G401.6 (cell line): ENCODE results near the gene DYNLT2B.
A peak's percentile ranks its signal among the peaks of the same experiment; 100 is the strongest.
"Not testable (repeated sequence)": the region's sequence is repeated elsewhere in the genome, so short reads cannot be mapped to it uniquely, and the experiment has no call there.

Source experiments
- FAIRE-seq: peaks from 2 replicates; lab custom pipeline; 2012; peaks lifted over from hg19 to GRCh38; lab: Jason Lieb, UNC

Gene DYNLT2B

DNA sequence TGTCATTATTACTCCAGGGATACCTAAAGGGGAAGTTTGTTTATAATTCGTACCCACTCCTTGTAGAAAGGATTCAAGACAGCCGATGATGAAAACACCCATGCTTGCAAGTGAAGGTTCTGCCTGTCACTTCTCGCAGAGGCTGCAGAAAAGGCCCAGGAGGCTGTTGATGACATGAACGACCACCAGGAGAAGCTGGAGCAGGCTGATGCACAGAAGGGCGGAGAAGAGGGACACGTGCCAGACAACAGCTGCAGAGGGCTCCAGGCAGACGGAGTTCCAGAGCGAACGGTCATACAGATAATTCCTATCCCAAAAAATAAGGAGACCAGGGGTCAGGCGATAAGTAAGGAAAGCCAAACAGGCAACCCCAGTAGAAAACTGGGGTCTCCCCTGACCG, 5.7 kb upstream of the DYNLT2B start:
- FAIRE-seq, result no peak

DNA sequence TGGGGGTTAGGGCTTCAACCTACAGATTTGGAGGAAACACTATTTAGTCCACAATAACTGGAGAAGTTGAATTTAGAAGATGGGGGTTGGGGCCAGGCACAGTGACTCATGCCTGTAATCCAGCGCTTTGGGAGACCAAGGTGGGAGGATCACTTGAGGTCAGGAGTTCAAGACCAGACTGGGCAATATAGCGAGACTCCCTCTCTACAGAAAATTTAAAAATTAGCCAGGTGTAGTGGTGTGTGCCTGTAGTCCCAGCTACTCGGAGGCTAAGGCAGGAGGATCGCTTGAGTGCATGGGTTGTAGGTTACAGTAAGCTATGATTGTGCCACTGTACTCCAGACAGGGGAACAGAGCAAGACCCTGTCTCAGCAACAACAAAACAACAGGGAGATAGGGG, 5.0 kb upstream of the DYNLT2B start:
- FAIRE-seq, result no peak

DNA sequence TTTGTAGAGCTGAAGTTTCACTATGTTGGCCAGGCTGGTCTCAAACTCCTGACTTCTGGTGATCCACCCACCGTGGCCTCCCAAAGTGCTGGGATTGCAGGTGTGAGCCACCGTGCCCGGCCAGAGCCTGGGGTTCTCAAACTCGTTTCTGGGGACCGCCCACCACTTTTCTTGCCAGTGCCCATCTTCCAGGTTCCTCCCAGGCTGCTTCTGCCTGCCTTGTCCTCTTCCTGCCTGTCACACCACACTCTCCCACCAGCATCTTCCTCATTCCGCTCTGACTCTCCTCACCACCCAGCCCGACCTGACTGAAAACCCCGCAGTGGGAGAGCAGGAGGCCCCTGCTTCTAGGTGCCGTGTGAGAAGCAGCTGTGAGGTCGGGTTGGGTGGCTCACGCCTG, 3.1 kb upstream of the DYNLT2B start:
- FAIRE-seq, result no peak

DNA sequence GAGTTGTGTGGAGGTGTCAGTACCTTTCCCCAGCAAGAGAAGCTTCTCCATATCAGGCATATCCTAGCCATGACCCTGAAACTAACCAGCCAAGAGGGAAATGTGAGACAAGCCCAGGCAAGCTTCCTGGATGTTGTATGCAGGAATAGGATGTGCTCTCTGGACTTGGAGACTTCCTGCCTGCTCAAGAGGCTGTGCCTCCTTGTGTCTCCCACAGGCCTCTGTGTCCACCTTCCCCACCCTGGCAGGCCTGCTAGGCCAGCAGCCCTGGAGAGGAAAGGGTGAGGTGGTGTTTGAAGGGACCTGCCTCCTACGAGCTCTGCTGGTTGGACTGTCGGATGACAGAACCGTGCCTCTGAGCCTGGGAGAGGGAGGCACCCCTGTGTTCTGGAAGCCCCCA, 2.1 kb upstream of the DYNLT2B start:
- FAIRE-seq, result no peak

DNA sequence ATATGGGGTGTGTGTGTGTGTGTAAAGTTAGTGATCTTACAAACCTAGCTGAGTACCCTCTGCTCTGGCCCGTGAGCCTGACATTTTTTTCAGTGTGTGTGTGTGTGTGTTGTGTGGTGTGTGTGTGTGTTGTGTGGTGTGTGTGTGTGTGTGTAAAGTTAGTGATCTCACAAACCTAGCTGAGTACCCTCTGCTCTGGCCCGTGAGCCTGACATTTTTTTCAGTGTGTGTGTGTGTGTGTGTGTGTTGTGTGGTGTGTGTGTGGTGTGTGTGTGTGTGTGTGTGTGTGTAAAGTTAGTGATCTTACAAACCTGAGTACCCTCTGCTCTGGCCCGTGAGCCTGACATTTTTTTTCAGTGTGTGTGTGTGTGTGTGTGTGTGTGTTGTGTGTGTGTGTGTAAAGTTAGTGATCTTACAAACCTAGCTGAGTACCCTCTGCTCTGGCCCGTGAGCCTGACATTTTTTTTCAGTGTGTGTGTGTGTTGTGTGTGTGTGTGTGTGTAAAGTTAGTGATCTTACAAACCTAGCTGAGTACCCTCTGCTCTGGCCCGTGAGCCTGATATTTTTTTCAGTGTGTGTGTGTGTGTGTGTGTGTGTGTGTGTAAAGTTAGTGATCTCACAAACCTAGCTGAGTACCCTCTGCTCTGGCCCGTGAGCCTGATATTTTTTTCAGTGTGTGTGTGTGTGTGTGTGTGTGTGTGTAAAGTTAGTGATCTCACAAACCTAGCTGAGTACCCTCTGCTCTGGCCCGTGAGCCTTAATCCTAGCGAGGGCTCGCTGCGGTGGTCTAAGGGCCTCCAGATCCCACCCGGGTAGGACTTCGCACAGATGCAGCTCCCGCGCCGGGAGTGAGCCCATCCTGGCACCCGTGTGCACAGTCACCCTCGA, 997 bp downstream of the DYNLT2B start:
- not testable (repeated sequence) for FAIRE-seq

DNA sequence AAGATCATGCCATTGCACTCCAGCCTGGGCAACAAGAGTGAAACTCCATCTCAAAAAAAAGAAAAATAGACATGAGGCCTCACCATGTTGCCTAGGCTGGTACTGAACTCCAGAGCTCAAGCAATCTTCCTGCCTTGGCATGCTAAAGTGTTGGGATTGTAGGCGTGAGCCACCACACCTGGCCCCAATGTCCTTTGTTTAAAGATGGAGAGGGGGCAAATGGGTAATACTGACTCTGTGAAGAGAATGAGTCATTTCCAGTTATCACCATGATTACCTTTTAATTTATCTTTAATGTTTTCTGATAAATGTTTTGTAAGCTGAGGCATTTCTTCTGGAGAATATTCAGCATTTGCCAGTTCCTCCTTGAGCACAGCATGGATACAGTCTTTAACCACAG, 2.2 kb downstream of the DYNLT2B start:
- FAIRE-seq, result no peak

DNA sequence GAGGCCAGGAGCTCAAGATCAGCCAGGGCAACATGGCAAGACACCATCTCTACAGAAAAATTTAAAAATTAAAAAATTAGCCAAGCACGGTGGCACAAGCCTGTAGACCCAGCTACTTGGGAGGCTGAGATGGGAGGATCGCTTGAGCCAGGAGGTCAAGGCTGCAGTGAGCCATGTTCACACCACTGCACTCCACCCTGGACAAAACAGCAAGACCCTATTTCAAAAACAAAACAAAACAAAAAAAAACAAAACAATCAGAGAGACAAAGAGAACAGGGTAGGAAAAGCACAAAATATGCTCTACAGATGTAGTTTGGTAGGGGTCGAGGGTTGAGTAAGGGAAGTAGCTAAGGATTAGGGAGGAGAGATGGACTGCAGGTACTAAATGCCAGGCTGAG, 3.4 kb downstream of the DYNLT2B start:
- FAIRE-seq, result no peak

DNA sequence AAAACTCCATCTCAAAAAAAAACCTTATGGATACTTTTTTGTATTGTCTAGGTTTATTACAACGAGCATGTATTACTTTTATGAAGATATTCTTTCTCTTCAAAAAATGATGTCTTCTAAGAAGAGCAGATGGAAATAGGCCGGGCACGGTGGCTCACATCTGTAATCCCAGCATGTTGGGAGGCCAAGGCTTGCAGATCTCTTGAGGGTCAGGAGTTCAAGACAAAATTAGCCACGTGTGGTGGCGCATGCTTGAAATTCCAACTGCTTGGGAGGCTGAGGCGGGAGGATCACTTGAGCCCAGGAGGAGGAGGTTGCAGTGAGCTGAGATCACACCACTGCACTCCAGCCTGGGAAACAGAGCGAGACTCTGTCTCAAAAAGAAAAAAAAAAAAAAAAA, 4.0 kb downstream of the DYNLT2B start:
- FAIRE-seq, result not testable (repeated sequence)

DNA sequence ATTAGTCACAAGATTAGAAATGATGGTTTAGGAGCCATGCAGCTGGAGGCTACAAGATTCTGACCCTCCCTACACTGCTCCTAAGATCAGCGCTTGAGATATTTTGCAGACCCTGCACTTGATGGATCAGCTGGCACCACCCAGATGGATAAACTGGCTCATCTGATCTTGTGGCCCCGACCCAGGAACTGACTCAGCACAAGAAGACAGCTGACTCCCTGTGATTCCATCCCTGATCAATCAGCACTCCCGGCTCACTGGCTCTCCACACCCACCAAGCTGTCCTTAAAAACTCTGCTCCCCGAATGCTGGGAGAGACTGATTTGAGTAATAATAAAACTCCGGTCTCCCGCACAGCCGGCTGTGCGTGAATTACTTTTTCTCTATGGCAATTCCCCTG, 15.1 kb downstream of the DYNLT2B start:
- not testable (repeated sequence) for FAIRE-seq

DNA sequence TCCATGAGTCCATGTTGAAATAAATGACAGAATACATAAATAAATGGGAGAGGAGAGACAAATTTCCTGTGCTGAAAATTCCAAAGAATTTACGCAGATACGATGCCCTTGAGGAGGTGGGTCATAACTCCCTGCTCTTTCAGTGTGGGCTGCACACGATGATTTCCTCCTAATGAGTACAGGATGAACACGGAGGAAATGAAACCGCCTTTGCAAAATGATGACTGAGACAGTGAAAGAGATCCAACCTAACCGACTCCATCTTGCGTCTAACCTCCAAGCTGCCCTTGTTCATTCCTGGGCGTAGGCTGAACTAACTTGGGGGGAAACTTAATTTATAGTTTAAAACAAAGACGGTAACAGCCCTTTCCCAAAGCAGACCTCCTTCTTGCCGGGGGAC, 15.5 kb downstream of the DYNLT2B start:
- not testable (repeated sequence) for FAIRE-seq

DNA sequence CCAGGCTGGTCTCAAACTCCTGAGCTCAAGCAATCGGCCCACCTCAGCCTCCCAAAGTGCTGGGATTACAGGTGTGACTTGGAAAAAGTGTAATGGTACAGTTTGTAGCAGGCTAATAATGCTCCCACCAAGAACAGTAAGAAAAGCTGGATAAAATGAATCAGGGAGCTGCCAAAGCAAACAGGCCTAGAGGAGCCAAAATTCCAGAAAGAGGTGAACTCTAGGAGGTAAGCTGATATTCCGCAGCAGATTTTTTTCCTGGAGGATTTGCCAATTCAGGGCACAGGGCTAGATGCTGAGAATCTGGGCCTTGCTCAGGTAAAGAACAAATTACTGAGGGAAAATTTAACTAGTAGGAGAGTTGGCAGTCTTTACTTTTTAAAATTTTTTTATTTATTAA, 19.5 kb downstream of the DYNLT2B start:
- FAIRE-seq, result no peak

DNA sequence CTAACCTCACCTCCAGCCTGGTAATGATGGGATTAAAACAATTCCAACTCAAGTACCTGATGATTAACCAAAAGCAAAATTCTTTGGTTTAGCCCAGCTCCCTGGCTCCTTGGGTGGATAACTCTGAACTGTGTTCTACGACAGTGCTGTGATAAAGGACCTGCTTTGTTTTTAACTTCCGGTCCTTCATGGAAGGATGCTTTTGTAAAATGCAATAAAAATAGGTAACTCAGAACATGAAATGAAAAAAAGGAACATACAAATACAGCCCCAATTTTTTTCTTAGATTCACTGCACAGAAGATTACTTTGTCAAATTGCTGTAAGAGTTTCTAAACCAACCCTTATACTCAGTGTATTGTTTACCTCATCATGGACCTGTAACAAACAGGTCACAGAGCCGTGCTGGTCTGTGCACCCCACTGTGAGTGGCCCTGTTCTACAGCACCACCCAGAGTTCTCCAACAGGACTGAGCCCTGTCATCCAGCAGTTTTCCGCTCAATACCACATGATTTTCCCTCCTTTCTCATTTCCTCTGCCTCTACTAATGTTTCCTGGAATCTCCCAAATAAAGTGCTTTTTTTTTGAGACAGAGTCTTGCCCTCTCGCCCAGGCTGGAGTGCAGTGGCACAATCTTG, 25.6 kb downstream of the DYNLT2B start:
- no peak for FAIRE-seq

DNA sequence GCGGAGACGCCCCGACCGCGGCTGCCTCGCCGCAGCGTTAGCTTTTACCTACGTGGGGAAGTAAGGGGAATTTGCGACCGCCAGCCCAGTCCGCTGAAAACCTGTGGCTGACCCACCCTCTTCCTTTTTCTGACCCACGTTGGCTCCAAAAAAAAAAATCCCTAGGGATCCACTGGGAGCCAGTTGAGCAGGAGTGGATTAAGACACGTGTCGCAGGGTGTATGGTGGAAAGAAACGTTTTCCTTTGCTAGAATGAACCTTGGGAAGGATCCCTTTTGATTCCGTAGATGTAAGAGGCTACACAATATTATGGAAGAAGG, 29.9 kb downstream of the DYNLT2B start:
- no peak for FAIRE-seq

DNA sequence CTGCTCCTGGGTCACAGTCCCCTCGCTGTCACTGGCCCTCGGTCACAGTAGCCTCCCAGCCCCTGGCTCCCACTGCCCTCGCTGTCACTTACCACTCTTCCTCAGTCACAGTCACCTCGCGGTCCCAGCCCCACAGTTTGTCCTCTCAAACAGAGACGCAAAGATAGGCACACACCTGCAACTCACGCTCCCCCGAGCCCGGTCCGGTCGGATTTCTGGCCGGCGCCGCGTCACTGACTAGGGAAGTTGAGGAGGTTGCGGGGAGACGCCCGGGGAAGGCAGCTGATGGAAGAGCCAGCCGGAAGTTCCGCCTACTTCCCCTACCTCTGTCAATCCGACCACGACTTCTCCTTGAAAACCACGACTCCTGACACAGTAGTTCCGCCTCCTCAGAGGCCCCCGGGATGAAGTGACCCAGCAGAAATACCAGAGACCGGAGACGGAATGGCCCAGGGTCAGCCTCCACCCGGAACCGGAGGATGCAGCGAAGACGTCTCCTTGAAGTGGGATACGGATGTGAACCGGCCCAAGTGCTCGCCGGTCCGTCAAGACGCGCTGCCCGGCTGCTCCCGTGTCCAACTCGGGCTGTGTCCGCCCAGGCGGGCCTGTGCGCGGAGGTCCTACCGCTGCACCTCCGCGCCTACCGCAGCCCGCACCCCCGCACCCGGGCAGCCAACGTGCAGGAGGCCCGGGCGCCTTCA, 30.4 kb downstream of the DYNLT2B start, which contains the start of gene PCYT1A:
Gene PCYT1A, minus strand, starts transcription at position 287 of the 701 bp plus-strand sequence. CDS start 17,195 bp downstream, outside the sequence.
- peak; percentile 92 for FAIRE-seq

DNA sequence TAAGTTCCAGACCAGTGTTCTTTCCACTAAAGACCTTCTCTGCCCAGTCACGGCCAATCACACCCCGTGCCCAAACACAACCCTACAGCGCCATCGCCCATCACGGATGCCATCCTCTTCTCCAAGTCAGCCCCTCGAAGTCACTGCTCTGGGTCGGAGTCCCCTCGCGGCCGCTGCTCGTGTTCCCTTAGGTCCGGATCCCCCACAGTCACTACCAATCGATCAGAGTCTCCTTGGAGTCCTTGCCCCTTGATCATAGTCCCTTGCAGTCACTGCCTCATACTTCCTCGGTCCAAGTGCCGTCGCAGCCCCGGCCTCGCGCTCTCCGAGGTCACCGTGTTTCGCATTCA, 31.0 kb downstream of the DYNLT2B start:
- FAIRE-seq, result no peak

DNA sequence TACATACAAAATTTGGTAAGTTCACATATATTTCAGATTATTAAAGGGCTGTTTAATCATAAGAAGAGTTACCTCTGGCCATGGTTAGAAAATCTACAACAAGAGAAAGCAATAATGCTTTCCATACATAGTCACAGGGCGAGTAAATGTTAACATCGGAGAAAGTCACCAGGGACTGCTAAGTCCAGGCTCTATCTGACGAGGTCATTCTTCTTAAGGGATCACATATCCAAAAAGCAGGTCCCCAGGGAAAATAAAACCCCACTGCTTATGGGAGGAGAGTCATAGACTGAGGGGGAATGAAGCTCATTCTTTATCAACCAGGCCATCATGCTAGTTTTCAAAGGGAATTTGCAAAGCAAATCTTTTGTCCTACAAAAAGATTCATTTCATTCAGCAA, 33.6 kb downstream of the DYNLT2B start:
- FAIRE-seq, result no peak

DNA sequence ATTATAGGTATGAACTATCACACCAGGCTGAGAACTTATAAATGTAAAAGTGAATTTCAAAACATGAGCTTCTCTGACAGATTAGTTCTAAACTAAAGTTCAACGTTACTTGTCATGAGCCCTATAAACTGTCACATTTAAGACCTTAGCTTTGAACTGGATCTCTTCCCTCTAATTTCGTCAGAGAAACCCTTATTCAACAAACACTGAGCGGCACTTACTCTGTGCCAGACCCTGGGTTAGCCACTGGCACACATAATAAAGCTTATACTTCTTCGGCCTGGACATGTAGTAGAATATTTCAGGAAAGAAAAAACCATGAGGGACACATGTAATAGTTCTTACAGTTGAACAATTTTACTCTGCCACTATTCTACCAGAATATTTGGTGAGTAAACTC, 36.1 kb downstream of the DYNLT2B start:
- no peak for FAIRE-seq

DNA sequence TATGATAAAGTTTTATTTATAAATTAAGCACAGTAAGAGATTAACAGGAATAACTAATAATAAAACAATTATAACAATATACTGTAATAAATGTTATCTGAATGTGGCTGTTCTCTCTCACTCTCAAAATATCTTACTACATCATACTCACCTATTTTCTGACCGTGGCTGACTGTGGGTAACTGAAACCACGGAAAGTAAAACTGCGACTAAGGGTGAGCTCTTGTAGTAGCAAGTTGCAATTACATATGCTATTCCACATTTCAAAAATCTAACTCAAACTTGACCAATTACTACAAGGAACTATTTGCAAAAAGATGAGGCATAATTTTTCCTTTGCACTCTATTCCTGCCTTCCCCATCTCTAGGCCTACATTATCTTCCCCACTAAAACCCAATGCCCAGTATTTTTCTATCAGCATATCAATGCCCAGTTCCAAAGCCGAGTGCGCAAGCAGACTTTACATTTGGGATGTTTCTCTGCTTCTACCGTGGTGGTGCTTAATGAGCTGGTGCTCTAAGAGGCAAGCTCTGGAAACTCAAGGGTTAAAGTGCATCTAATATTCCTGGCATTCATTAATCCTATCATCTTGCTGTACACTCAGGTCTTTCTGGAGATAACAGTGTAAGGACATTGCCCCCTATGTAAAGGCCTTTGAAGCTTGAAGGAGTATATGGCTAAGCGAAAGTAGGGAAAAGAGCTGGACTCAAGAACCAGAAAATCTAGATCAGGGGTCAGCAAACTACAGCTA, 37.2 kb downstream of the DYNLT2B start:
- FAIRE-seq, result no peak

DNA sequence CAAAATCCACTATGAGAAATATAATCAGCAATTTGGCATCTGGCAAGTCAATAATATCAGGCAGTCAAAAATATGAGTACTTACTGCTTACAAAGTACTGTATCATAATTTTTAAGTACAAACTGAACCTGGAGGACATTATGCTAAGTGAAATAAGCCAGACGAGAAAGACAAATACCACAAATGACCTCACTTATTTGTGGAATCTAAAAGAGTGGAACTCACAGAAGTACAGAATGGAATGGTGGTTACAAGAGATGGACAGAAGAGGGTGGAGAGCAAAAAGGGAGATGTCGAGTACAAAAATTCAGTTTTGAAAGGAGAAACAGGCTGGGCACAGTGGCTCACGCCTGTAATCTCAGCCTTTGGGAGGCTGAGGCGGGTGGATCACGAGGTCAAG, 42.9 kb downstream of the DYNLT2B start:
- no peak for FAIRE-seq

DNA sequence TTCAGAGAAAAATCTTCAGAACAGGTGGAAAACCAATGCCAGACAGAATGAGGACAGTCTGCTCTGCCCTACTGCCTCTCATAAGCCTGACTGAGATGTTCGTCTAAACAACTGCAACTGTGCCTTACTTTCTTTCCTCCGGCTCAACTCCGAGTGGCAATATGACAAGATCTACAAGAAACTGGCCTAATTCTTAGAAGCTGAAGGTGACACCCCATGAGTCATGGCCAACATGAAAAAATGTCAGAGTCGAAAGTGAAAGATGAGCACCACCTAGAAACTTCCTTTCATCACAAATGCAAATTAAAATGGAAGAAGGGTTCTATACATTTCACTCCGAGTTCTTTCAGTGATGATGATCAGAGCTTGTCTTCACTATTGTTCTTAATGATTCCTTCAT, 43.5 kb downstream of the DYNLT2B start:
- FAIRE-seq, result no peak

DNA sequence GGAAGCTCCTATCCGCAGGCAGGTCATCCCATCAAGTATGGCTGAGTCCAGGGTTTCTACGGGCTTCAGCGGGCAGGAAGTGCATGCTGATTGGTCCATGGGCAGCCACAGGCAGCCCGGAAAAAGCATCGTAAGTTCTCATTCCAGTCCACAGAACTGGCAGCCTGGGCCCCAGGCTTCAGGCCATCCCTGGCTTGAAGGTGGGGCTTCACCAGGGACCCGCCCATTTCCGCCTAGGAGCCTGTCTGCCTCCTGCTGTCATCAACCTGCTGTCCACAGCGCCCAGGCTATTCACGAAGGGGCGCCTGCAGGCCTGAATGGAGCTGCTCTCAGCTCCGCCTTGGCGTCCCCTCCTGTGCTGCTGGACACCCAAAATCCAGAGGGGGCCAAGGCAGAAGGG, 44.4 kb downstream of the DYNLT2B start:
- FAIRE-seq, result no peak

DNA sequence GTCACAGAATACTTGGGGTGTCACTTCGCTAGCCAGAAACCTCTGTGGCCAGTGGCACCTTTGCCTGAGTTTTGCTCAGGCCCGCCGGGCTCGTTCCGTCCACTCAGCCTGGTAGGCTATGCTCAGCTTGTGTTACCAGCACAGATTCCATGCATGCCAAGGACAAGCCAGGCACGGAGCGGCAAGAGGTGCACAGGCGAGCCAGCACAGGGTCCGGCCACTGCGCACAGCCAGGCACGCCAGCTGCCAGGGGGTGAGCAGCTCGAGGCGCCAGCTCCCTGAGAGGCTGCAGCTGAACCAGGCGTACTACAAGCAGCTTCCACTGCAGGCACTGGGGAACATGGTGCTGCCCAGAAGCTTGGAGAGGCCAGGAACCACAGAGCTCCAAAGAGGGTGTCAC, 45.2 kb downstream of the DYNLT2B start:
- no peak for FAIRE-seq

DNA sequence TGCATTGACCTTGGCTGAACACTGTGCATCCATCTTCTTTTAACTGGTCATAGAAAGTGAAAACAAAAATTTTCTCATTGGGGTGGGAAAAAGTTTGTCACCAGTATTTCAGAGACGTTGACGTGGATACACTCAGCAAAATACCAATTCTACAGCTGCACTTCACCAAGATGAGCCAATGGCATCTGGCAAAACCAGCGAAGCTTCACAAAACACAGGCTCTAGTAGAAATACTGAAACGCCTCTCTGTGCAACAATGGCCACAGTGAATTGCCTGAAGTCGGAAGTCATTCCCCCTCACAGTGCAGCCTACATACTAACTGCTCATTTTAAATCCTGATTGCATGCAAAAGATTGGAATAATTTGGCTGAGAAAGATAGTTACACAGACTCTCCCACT, 47.5 kb downstream of the DYNLT2B start:
- FAIRE-seq, result no peak
